ENCODE measurements around the gene ERRFI1.

GRCh38 chr1:7962014-7962335 lies 64.1 kb downstream of the ERRFI1 start:
- no peak for TF ChIP-seq CTCF (IDR thresholded peaks at IDR 0.05)
- TF ChIP-seq EZH2 (IDR thresholded peaks at IDR 0.05) = no peak
